Measurements from ENCODE around the gene RTTN.

- TF ChIP-seq CTCF (conservative IDR thresholded peaks at IDR 0.05; ENCODE audit: low read length): no peak
- no peak for TF ChIP-seq EZH2phosphoT487 (IDR thresholded peaks at IDR 0.05; ENCODE audit: borderline replicate concordance, low read depth, low read length)
Observed at GRCh38 chr18:70205421-70206397, at the start of gene RTTN.

All from OCI-LY7 (cell line).